K562 (cell line): ENCODE data around the gene GPX7. TPM values are rescaled to one million over a fixed set of nuclear protein-coding genes. Genes with fewer than 3 reads are reported as not detected.

Experiments used
- ATAC-seq: fragments of 200-7000 bp; cut with Tn5 transposase; 3 replicates; pipeline ENCODE4 v1.9.1; 2020; ENCODE audit warnings: moderate library complexity
- BruUV-seq: library from RNA; stranded (reverse); fragments of 400-500 nt; replicated peaks from 2 replicates; lab custom pipeline; 2021; lab: Mats Ljungman, UMichigan
- CTCF ChIA-PET: fragments of 300-600 bp; formaldehyde crosslinking; extraction: SDS; loops from one replicate; lab custom pipeline; 2021; ENCODE audit warnings: low intra/inter-chr PET ratio; lab: Yijun Ruan, JAX
- POLR2A ChIA-PET: fragments of 300-600, 350-650 bp; sonication (Branson Sonifier 250); formaldehyde crosslinking; extraction: SDS; loops from one replicate; lab custom pipeline; 2021; ENCODE audit warnings: antibody characterized with exemption, inconsistent platforms; lab: Yijun Ruan, JAX
- DNase-seq, 4 experiments: peaks; one replicate each; pipeline versions ENCODE4 v3.0.0 to v3.0.0-alpha.2; 2011 to 2018; ENCODE audit warnings: low spot score in 3 of 4, mixed read lengths in 3 of 4; ENCODE audit errors: extremely low read depth in 1 of 4
- FAIRE-seq: peaks from 2 replicates; lab custom pipeline; 2011; peaks lifted over from hg19 to GRCh38; lab: Jason Lieb, UNC
- H2AFZ ChIP-seq: 2 replicates; pipeline ENCODE4 v1.6.0; 2011; ENCODE audit warnings: low read depth, low read length, control low read depth, inconsistent platforms
- H3K27ac ChIP-seq: fragments of 200-600 bp; 3 replicates; pipeline ENCODE4 v1.8.0; 2011; ENCODE audit warnings: low read depth, mild to moderate bottlenecking, control low read depth, inconsistent platforms, low read length, moderate library complexity, mixed read lengths; ENCODE audit errors: extremely low read depth
- H3K27me3 ChIP-seq, 2 experiments: fragments of 300-600 bp in 1 of 2; 2 replicates in 1 of 2; 3 replicates in 1 of 2; pipeline versions ENCODE4 v1.6.0 to v1.8.0; 2011; ENCODE audit warnings: inconsistent platforms in 2 of 2, low read length in 2 of 2, mild to moderate bottlenecking in 1 of 2, mixed read lengths in 1 of 2, moderate library complexity in 1 of 2; ENCODE audit not compliant: control insufficient read depth in 2 of 2, insufficient read depth in 2 of 2
- H3K36me3 ChIP-seq: fragments of 300-600 bp; 3 replicates; pipeline ENCODE4 v1.8.0; 2011; ENCODE audit warnings: mild to moderate bottlenecking, low read length, inconsistent platforms; ENCODE audit not compliant: control insufficient read depth, insufficient read depth
- H3K4me1 ChIP-seq, 2 experiments: fragments of 200-600 bp in 1 of 2; replicated peaks in 1 of 2; 2 replicates in 1 of 2; 3 replicates in 1 of 2; pipeline versions ENCODE4 v1.5.1 to v1.8.0; 2011; ENCODE audit warnings: inconsistent platforms in 2 of 2, low read length in 2 of 2, mild to moderate bottlenecking in 1 of 2, mixed read lengths in 1 of 2, moderate library complexity in 1 of 2; ENCODE audit not compliant: control insufficient read depth in 2 of 2, insufficient read depth in 2 of 2
- H3K4me2 ChIP-seq: 2 replicates; pipeline ENCODE4 v1.6.1; 2011; ENCODE audit warnings: low read length, control low read depth, inconsistent platforms, mixed read lengths; ENCODE audit not compliant: insufficient read depth
- H3K4me3 ChIP-seq: fragments of 200-600 bp; sonication (generic), shearing (Covaris generic); 2 replicates; pipeline ENCODE4 v1.5.1; 2016; ENCODE audit warnings: control low read depth, inconsistent platforms
- H3K79me2 ChIP-seq: fragments of 200-600 bp; 3 replicates; pipeline ENCODE4 v1.8.0; 2011; ENCODE audit warnings: low read length, inconsistent platforms; ENCODE audit not compliant: control insufficient read depth, insufficient read depth
- H3K9ac ChIP-seq, 2 experiments: 2 replicates each; pipeline versions ENCODE4 v1.6.0 to v1.6.1; 2011; ENCODE audit warnings: low read depth in 2 of 2, low read length in 2 of 2, control low read depth in 1 of 2, inconsistent platforms in 1 of 2, mild to moderate bottlenecking in 1 of 2, mixed read lengths in 1 of 2; ENCODE audit not compliant: insufficient read depth in 1 of 2
- H3K9me1 ChIP-seq: one replicate; pipeline ENCODE4 v1.6.0; 2011; ENCODE audit warnings: inconsistent platforms, mild to moderate bottlenecking, low read length, moderate library complexity; ENCODE audit not compliant: control insufficient read depth, insufficient read depth
- H3K9me3 ChIP-seq: replicated peaks from 2 replicates; pipeline ENCODE4 v1.5.1; 2011; ENCODE audit warnings: low read depth, low read length, inconsistent platforms; ENCODE audit not compliant: control insufficient read depth, insufficient read depth
- H4K20me1 ChIP-seq: replicated peaks from 2 replicates; pipeline ENCODE4 v1.6.1; 2011; ENCODE audit warnings: low read length, inconsistent platforms, mixed read lengths; ENCODE audit not compliant: control insufficient read depth, insufficient read depth
- HDGF ChIP-seq: fragments of 450-650 bp; IDR thresholded peaks from 2 replicates; pipeline ENCODE4 v1.6.1; 2016
- MAFK ChIP-seq: IDR thresholded peaks from 2 replicates; pipeline ENCODE4 v1.6.1; 2011; ENCODE audit warnings: low read length, improper control_type of control experiment
- PHF20 ChIP-seq: fragments of 450-650 bp; IDR thresholded peaks from 2 replicates; pipeline ENCODE4 v1.6.1; 2018; ENCODE audit not compliant: partially characterized antibody
- RBM25 ChIP-seq: fragments of 200-400 bp; formaldehyde crosslinking; IDR thresholded peaks from 2 replicates; pipeline ENCODE4 v1.6.1; 2018; ENCODE audit warnings: low read length, low read depth, moderate library complexity; ENCODE audit not compliant: severe bottlenecking
- WGBS: fragments of 100-300 bp; shearing (Covaris generic); methylation state at CpG from one replicate; pipeline ENCODE4 v1.1.6; 2016; ENCODE audit warnings: low coverage, mixed read lengths; ENCODE audit not compliant: insufficient coverage; ENCODE audit errors: missing lambda C conversion rate; 5-methylcytosine and 5-hydroxymethylcytosine counted together
- in situ Hi-C: fragments of 300-500 bp; cut with MboI; formaldehyde crosslinking; loops from 4 replicates; pipeline ENCODE4 v1.15.0; 2018; ENCODE audit warnings: inconsistent platforms, mixed read lengths
- intact Hi-C: fragments of 100-400 bp; cut with micrococcal nuclease; formaldehyde crosslinking; loops from 2 replicates; pipeline ENCODE4 v1.14.2; 2022
- polyA plus RNA-seq, 8 experiments: library from polyadenylated mRNA; depleted of rRNA in 4 of 8; stranded (reverse) in 5 of 8; unstranded in 3 of 8; fragments of >200 nt; fragmentation: Nextera tagmentation in 2 of 8; fragmentation: Illumina TruSeq in 1 of 8; extraction: Ambion mirVana in 2 of 8; extraction: Trizol in 1 of 8; gene quantifications; 2 replicates each; pipeline versions ENCODE4 v1.2.1 to v1.2.3, GENCODE V29; 2011 to 2014; ENCODE audit warnings: inconsistent platforms in 1 of 8, missing spikeins in 1 of 8
- total RNA-seq, 7 experiments: library from RNA; depleted of rRNA in 6 of 7; stranded (reverse); fragments of >200 nt in 6 of 7; fragmentation: Illumina TruSeq in 2 of 7; extraction: Trizol in 2 of 7; gene quantifications; 2 replicates each; pipeline versions ENCODE4 v1.2.1 to v1.2.3, GENCODE V29; 2011 to 2021; ENCODE audit warnings: low replicate concordance in 1 of 7
- TF ChIP-seq, protein P1 (sequence below): fragments of 450-650 bp; IDR thresholded peaks from 2 replicates; pipeline ENCODE4 v1.7.1; 2018; ENCODE audit warnings: mild to moderate bottlenecking, low read depth; ENCODE audit not compliant: partially characterized antibody
- TF ChIP-seq, protein P2 (sequence below): fragments of 450-650 bp; formaldehyde crosslinking; IDR thresholded peaks from 2 replicates; pipeline ENCODE4 v1.4.0; 2020; ENCODE audit warnings: mild to moderate bottlenecking, moderate library complexity
- TF ChIP-seq, protein P3 (sequence below): fragments of 250-450 bp; sonication (Bioruptor Pico); IDR thresholded peaks from 2 replicates; pipeline ENCODE4 v1.5.0; 2021

Gene GPX7
- total and polyA plus RNA-seq, 9 of the 15 experiments (the other 6 are each of a cell fraction or from before 2014, with no cell fraction given): 0.08 TPM; not detected in 8

DNA sequence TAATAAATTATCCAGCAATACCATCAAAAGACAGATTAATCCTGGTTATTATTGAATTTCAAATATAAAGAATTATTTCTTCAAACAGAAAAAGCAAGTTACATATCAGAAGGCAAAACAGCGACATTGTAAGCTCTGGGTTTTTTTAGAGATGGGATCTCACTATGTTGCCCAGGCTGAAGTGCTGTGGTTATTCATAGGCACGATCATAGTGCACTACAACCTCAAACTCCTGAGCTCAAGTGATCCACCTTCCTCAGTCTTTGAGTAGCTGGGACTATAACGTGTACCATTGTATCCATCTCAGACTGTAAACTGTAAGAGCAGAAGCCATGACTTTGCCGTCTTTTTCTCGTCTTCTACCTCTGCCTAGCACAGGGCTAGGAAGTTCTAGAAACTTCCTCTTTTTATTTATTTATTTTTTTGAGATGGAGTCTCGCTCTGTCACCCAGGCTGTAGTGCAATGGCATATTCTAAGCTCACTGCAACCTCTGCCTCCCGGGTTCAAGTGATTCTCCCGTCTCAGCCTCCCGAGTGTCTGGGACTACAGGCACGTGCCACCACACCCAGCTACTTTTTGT is 20.0 kb upstream of the GPX7 start (continued):
- TF ChIP-seq, protein P1, sequence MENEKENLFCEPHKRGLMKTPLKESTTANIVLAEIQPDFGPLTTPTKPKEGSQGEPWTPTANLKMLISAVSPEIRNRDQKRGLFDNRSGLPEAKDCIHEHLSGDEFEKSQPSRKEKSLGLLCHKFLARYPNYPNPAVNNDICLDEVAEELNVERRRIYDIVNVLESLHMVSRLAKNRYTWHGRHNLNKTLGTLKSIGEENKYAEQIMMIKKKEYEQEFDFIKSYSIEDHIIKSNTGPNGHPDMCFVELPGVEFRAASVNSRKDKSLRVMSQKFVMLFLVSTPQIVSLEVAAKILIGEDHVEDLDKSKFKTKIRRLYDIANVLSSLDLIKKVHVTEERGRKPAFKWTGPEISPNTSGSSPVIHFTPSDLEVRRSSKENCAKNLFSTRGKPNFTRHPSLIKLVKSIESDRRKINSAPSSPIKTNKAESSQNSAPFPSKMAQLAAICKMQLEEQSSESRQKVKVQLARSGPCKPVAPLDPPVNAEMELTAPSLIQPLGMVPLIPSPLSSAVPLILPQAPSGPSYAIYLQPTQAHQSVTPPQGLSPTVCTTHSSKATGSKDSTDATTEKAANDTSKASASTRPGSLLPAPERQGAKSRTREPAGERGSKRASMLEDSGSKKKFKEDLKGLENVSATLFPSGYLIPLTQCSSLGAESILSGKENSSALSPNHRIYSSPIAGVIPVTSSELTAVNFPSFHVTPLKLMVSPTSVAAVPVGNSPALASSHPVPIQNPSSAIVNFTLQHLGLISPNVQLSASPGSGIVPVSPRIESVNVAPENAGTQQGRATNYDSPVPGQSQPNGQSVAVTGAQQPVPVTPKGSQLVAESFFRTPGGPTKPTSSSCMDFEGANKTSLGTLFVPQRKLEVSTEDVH: no peak
- no peak for TF ChIP-seq HDGF
- peak; percentile 83 for TF ChIP-seq RBM25

DNA sequence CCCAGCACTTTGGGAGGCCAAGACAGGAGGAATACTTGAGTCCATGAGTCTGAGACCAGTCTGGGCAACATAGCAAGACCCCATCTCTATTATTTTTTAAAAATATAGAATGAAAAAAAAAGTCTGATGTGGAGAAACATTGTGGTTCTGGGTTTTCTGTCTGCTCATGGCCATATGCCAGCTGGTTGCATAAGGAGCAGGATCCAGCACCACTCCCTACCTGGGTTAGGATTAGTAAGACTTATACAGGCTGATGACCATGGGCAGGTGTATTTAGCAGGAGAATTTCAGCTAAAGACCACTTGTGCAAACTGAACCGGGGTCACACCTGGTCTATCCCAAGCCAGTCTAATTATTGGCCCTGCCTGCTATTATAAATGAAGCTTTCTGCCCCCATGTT is 16.7 kb upstream of the GPX7 start:
- no TSS peak for BruUV-seq
- Histone ChIP-seq H3K79me2 (no peaks in the 10 kb centered on the region), H3K36me3 (no peaks in the 10 kb centered on the region), H3K4me2 (no peak overlapping the region), H3K27ac (no peak overlapping the region), H3K9ac (no peak overlapping the region)
- intact Hi-C loops: no loop called here
- FAIRE-seq (no peak), DNase-seq (no peak)
- CTCF ChIA-PET: no interaction called here
- in situ Hi-C loops: no loop called here
- TF ChIP-seq, protein P2, sequence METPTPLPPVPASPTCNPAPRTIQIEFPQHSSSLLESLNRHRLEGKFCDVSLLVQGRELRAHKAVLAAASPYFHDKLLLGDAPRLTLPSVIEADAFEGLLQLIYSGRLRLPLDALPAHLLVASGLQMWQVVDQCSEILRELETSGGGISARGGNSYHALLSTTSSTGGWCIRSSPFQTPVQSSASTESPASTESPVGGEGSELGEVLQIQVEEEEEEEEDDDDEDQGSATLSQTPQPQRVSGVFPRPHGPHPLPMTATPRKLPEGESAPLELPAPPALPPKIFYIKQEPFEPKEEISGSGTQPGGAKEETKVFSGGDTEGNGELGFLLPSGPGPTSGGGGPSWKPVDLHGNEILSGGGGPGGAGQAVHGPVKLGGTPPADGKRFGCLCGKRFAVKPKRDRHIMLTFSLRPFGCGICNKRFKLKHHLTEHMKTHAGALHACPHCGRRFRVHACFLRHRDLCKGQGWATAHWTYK (CRISPR knock-in tag): no peak
- TF ChIP-seq, protein P3, sequence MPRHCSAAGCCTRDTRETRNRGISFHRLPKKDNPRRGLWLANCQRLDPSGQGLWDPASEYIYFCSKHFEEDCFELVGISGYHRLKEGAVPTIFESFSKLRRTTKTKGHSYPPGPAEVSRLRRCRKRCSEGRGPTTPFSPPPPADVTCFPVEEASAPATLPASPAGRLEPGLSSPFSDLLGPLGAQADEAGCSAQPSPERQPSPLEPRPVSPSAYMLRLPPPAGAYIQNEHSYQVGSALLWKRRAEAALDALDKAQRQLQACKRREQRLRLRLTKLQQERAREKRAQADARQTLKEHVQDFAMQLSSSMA (CRISPR knock-in tag): no peak
- TF ChIP-seq PHF20: no peak
- TF ChIP-seq MAFK: no peak
- TF ChIP-seq, all 486 proteins: peak for 0
- no peak overlapping the region for H2AFZ ChIP-seq
- no peaks in the 10 kb centered on the region for H3K4me1 ChIP-seq
- no peak for ATAC-seq
- H3K9me1 ChIP-seq: no peaks in the 10 kb centered on the region
- POLR2A ChIA-PET: interaction anchor here (0.5 to 0.9 kb wide), 4 partner anchors 18 to 180 kb away, joined by 3 to 4 read pairs (median 4); no protein-coding TSS in a partner anchor
- 5% methylated on average over 1 of the region's 1 CpG for WGBS
- H3K27me3 ChIP-seq: 0 out of 5 replicates have a peak, but pooled peaks cover 0 to 4% of the 10 kb centered on the region in 2 experiments
- H4K20me1 ChIP-seq: no peaks in the 10 kb centered on the region
- no peak overlapping the region for H3K4me3 ChIP-seq
- no peaks in the 10 kb centered on the region; the same call in 1 of the 2 replicates for H3K9me3 ChIP-seq
